Tibial nerve (tissue), 4 donors: Measurements from ENCODE around the gene AMOTL1. TPM values are rescaled to one million over a fixed set of nuclear protein-coding genes. Genes with fewer than 3 reads are reported as not detected.

Experiments
- DNase-seq, 2 donors: peaks; one replicate each; pipeline ENCODE4 v3.0.0-alpha.2; 2019; ENCODE audit warnings: low spot score in 2 of 2
- H3K27ac ChIP-seq, 4 donors: fragments of 200-600 bp; sonication (generic) in 3 of 4; one replicate each; pipeline ENCODE4 v1.5.1; 2017 to 2019; ENCODE audit warnings: mild to moderate bottlenecking in 1 of 4
- H3K27me3 ChIP-seq, 2 donors: fragments of 200-600 bp; sonication (generic) in 1 of 2; one replicate each; pipeline versions ENCODE4 v1.5.1 to v1.6.0; 2017 to 2019
- H3K36me3 ChIP-seq, 3 donors: fragments of 200-600 bp; sonication (generic); one replicate each; pipeline ENCODE4 v1.5.1; 2018 to 2019
- H3K4me1 ChIP-seq, 4 donors: fragments of 200-600 bp; sonication (generic) in 3 of 4; one replicate each; pipeline ENCODE4 v1.5.1; 2017 to 2019
- H3K4me3 ChIP-seq, 4 donors: fragments of 200-600 bp; sonication (generic) in 3 of 4; one replicate each; pipeline ENCODE4 v1.5.1; 2017 to 2019; ENCODE audit warnings: mild to moderate bottlenecking in 1 of 4, moderate library complexity in 1 of 4
- H3K9me3 ChIP-seq, 4 donors: fragments of 200-600 bp; sonication (generic) in 3 of 4; one replicate each; pipeline ENCODE4 v1.5.1; 2017 to 2019
- CTCF ChIP-seq, 5 experiments: fragments of 200-600 bp in 3 of 5; fragments of 450-650 bp in 2 of 5; sonication (generic) in 3 of 5; IDR thresholded peaks; one replicate each; pipeline ENCODE4 v1.5.1; 2016 to 2019; ENCODE audit warnings: antibody characterized with exemption in 5 of 5, mild to moderate bottlenecking in 3 of 5, moderate library complexity in 2 of 5
- EP300 ChIP-seq, 2 donors: sonication (generic); formaldehyde crosslinking; IDR thresholded peaks; one replicate each; pipeline ENCODE4 v1.6.1; 2017; ENCODE audit warnings: antibody characterized with exemption in 2 of 2, mild to moderate bottlenecking in 1 of 2
- POLR2A ChIP-seq, 2 donors: fragments of 450-650 bp; IDR thresholded peaks; one replicate each; pipeline ENCODE4 v1.6.1; 2017; ENCODE audit warnings: antibody characterized with exemption in 2 of 2, mild to moderate bottlenecking in 2 of 2, moderate library complexity in 2 of 2
- WGBS, 2 donors: methylation state at CpG; one replicate each; pipeline ENCODE4 v1.1.5; 2018; 5-methylcytosine and 5-hydroxymethylcytosine counted together
- total RNA-seq, 4 donors: library from RNA; depleted of rRNA; stranded (reverse); fragments of >200 nt; gene quantifications; one replicate each; pipeline ENCODE4 v1.1.0, GENCODE V29; 2016

AMOTL1 gene
- total RNA-seq, 4 donors from 2014 or later, result 46.5 to 58.0 (median 51.9) TPM

GRCh38 chr11:94858012-94858705 lies 90.0 kb downstream of the AMOTL1 start:
- H3K27ac ChIP-seq, result no peak overlapping the region
- H3K9me3 ChIP-seq, result no peaks in the 10 kb centered on the region
- no peak overlapping the region for H3K4me3 ChIP-seq
- peaks cover 0 to 86% (median 6%) of the 10 kb centered on the region in 3 donors for H3K36me3 ChIP-seq
- TF ChIP-seq CTCF (IDR thresholded peaks at IDR 0.05) (no peak), EP300 (IDR thresholded peaks at IDR 0.05) (no peak)
- H3K27me3 ChIP-seq, result no peaks in the 10 kb centered on the region
- 88 to 95% methylated on average over 4 of the region's 4 CpGs for WGBS, 2 donors
- no peak for DNase-seq
- H3K4me1 ChIP-seq, result peaks cover 0 to 5% (median 0%) of the 10 kb centered on the region in 4 donors

- Histone ChIP-seq H3K9me3 (no peaks in the 10 kb centered on the region), H3K36me3 (peaks cover 0 to 85% (median 3%) of the 10 kb centered on the region in 3 donors), H3K27me3 (no peaks in the 10 kb centered on the region), H3K4me3 (no peak overlapping the region), H3K4me1 (peaks cover 0 to 5% (median 0%) of the 10 kb centered on the region in 4 donors), H3K27ac (no peak overlapping the region)
- 67 to 81% methylated on average over 2 of the region's 2 CpGs for WGBS, 2 donors
- TF ChIP-seq POLR2A (IDR thresholded peaks at IDR 0.05) (no peak), EP300 (IDR thresholded peaks at IDR 0.05) (no peak), CTCF (IDR thresholded peaks at IDR 0.05) (no peak)
- DNase-seq, result no peak
Observed at GRCh38 chr11:94860333-94860732, 92.2 kb downstream of the AMOTL1 start.

- H3K4me1 ChIP-seq, result no peaks in the 10 kb centered on the region
- no peaks in the 10 kb centered on the region for H3K27me3 ChIP-seq
- 75 to 82% methylated on average over 9 of the region's 9 CpGs for WGBS, 2 donors
- TF ChIP-seq CTCF (IDR thresholded peaks at IDR 0.05), result no peak
- no peak for TF ChIP-seq POLR2A (IDR thresholded peaks at IDR 0.05)
- TF ChIP-seq EP300 (IDR thresholded peaks at IDR 0.05), result no peak
- DNase-seq, result no peak
- H3K4me3 ChIP-seq, result no peak overlapping the region
- H3K9me3 ChIP-seq, result no peaks in the 10 kb centered on the region
- H3K27ac ChIP-seq, result no peak overlapping the region
- peaks cover 0 to 88% (median 3%) of the 10 kb centered on the region in 3 donors for H3K36me3 ChIP-seq
Observed at GRCh38 chr11:94861306-94861845, 93.2 kb downstream of the AMOTL1 start.

- Histone ChIP-seq H3K4me3 (no peak overlapping the region), H3K4me1 (no peaks in the 10 kb centered on the region), H3K27me3 (no peaks in the 10 kb centered on the region), H3K36me3 (peaks cover 3 to 89% (median 5%) of the 10 kb centered on the region in 3 donors), H3K27ac (no peak overlapping the region), H3K9me3 (no peaks in the 10 kb centered on the region)
- no peak for DNase-seq
- WGBS, 2 donors, result 86 to 87% methylated on average over 11 of the region's 11 CpGs
- no peak for TF ChIP-seq POLR2A (IDR thresholded peaks at IDR 0.05)
- no peak for TF ChIP-seq EP300 (IDR thresholded peaks at IDR 0.05)
- no peak for TF ChIP-seq CTCF (IDR thresholded peaks at IDR 0.05)
Observed at GRCh38 chr11:94862926-94863880, 95.0 kb downstream of the AMOTL1 start.
